Astrocyte (in vitro differentiated cells and primary cell): ENCODE results near the gene TOX3.

Source experiments
- CTCF ChIP-seq: IDR thresholded peaks from 2 replicates; pipeline ENCODE4 v1.5.1; 2011; ENCODE audit warnings: low read depth, mild to moderate bottlenecking, inconsistent platforms, low read length, moderate library complexity; ENCODE audit not compliant: insufficient read depth
- EZH2 ChIP-seq: IDR thresholded peaks from 2 replicates; pipeline ENCODE4 v1.6.1; 2012; ENCODE audit warnings: mild to moderate bottlenecking, low read length, inconsistent platforms; ENCODE audit not compliant: insufficient read depth

GRCh38 chr16:52549011-52549692 is 2.2 kb upstream of the TOX3 start:
- TF ChIP-seq CTCF (peak; percentile 23), EZH2 (no peak)
